Left ventricle myocardium inferior (tissue), 1 donor: Measurements from ENCODE around the gene MGAT5B. TPM values are rescaled to one million over a fixed set of nuclear protein-coding genes. Genes with fewer than 3 reads are reported as not detected.

Experiments
- DNase-seq: peaks from one replicate; pipeline ENCODE4 v3.0.0-alpha.2; 2020
- H3K27ac ChIP-seq: fragments of 200-600 bp; replicated peaks from 2 replicates; pipeline ENCODE4 v1.8.0; 2021
- H3K27me3 ChIP-seq: fragments of 200-600 bp; 2 replicates; pipeline ENCODE4 v1.8.0; 2021; ENCODE audit warnings: low read depth
- H3K36me3 ChIP-seq: fragments of 200-600 bp; 2 replicates; pipeline ENCODE4 v1.8.0; 2021
- H3K4me1 ChIP-seq: fragments of 200-600 bp; 2 replicates; pipeline ENCODE4 v1.8.0; 2021
- H3K4me3 ChIP-seq: fragments of 200-600 bp; 2 replicates; pipeline ENCODE4 v1.8.0; 2021; ENCODE audit warnings: mild to moderate bottlenecking, moderate library complexity
- H3K9me3 ChIP-seq: fragments of 200-600 bp; replicated peaks from 2 replicates; pipeline ENCODE4 v1.8.0; 2021
- intact Hi-C: fragments of 100-400 bp; cut with micrococcal nuclease; formaldehyde crosslinking; loops from one replicate; pipeline ENCODE4 v1.11.0; 2022
- total RNA-seq: library from RNA; stranded (reverse); fragmentation: NEBNext Ultra II Directional; extraction: Animal tissue kit (Norgen Biotek cat#: 25700); gene quantifications from one replicate; pipeline ENCODE4 v1.2.1, GENCODE V29; 2021
- TF ChIP-seq, protein P1 (sequence below): fragments of 200-600 bp; IDR thresholded peaks from 2 replicates; pipeline ENCODE4 v1.8.0; 2021; ENCODE audit warnings: antibody characterized with exemption, mild to moderate bottlenecking, borderline replicate concordance
- donor health status: DM: no; HTN: yes; CAD: no; lungs with severe emphysema.

Gene MGAT5B
- total RNA-seq, 1 donor from 2014 or later: 0.08 TPM

GRCh38 chr17:76888661-76889060, 20.5 kb downstream of the MGAT5B start:
- peaks cover 80% of the 10 kb centered on the region for H3K27me3 ChIP-seq
- H3K9me3 ChIP-seq: no peaks in the 10 kb centered on the region
- no peak for DNase-seq
- H3K36me3 ChIP-seq: no peaks in the 10 kb centered on the region
- TF ChIP-seq, protein P1, sequence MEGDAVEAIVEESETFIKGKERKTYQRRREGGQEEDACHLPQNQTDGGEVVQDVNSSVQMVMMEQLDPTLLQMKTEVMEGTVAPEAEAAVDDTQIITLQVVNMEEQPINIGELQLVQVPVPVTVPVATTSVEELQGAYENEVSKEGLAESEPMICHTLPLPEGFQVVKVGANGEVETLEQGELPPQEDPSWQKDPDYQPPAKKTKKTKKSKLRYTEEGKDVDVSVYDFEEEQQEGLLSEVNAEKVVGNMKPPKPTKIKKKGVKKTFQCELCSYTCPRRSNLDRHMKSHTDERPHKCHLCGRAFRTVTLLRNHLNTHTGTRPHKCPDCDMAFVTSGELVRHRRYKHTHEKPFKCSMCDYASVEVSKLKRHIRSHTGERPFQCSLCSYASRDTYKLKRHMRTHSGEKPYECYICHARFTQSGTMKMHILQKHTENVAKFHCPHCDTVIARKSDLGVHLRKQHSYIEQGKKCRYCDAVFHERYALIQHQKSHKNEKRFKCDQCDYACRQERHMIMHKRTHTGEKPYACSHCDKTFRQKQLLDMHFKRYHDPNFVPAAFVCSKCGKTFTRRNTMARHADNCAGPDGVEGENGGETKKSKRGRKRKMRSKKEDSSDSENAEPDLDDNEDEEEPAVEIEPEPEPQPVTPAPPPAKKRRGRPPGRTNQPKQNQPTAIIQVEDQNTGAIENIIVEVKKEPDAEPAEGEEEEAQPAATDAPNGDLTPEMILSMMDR: no peak
- no peak overlapping the region for H3K4me3 ChIP-seq
- no peaks in the 10 kb centered on the region for H3K4me1 ChIP-seq
- H3K27ac ChIP-seq: no peak overlapping the region
- intact Hi-C loops: no loop called here

- TF ChIP-seq, protein P1: no peak
- Histone ChIP-seq H3K27ac (no peak overlapping the region), H3K36me3 (no peaks in the 10 kb centered on the region), H3K27me3 (peaks cover 85% of the 10 kb centered on the region), H3K4me3 (no peak overlapping the region), H3K9me3 (no peaks in the 10 kb centered on the region), H3K4me1 (no peaks in the 10 kb centered on the region)
- intact Hi-C loops: no loop called here
- no peak for DNase-seq
Measured at GRCh38 chr17:76889323-76889722, 21.1 kb downstream of the MGAT5B start.

DNA sequence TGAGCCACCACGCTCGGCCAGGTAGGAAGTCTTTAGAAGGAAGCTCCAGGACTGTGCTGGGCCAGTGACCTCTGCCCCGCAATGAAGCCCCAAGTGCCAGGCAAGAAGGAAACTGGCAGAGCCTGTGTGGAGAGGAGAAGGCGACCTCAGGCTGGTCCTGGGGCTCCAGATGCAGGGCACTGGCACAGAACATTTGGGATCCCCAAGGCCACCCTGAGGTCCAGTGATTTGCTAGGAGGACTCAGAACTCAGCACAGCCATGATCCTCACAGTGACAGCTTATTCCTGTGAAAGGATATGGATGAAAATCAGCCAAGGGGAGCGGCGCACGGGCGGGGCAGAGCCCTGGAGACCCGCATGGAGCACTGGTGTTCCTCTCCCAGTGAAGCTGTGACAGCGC, 24.1 kb downstream of the MGAT5B start:
- H3K27me3 ChIP-seq: peaks cover 58% of the 10 kb centered on the region
- TF ChIP-seq, protein P1: no peak
- no peaks in the 10 kb centered on the region for H3K4me1 ChIP-seq
- no peak overlapping the region for H3K27ac ChIP-seq
- intact Hi-C loops: no loop called here
- no peaks in the 10 kb centered on the region for H3K36me3 ChIP-seq
- peaks cover 10% of the 10 kb centered on the region for H3K9me3 ChIP-seq
- H3K4me3 ChIP-seq: no peak overlapping the region
- no peak for DNase-seq

GRCh38 chr17:76893623-76894334, 25.6 kb downstream of the MGAT5B start:
- Histone ChIP-seq H3K9me3 (peaks cover 10% of the 10 kb centered on the region), H3K4me1 (no peaks in the 10 kb centered on the region), H3K27me3 (peaks cover 47% of the 10 kb centered on the region), H3K36me3 (no peaks in the 10 kb centered on the region), H3K4me3 (no peak overlapping the region), H3K27ac (no peak overlapping the region)
- TF ChIP-seq, protein P1: no peak
- intact Hi-C loops: no loop called here
- no peak for DNase-seq

- TF ChIP-seq, protein P1: no peak
- no peaks in the 10 kb centered on the region for H3K36me3 ChIP-seq
- intact Hi-C loops: no loop called here
- DNase-seq: no peak
- no peak overlapping the region for H3K27ac ChIP-seq
- H3K4me3 ChIP-seq: no peak overlapping the region
- peaks cover 47% of the 10 kb centered on the region for H3K27me3 ChIP-seq
- H3K4me1 ChIP-seq: no peaks in the 10 kb centered on the region
- peaks cover 10% of the 10 kb centered on the region for H3K9me3 ChIP-seq
Measured at GRCh38 chr17:76894842-76895241, 26.6 kb downstream of the MGAT5B start.
